T-helper 22 cell (primary cell): ENCODE measurements around the gene PRMT7.
"Not testable (repeated sequence)": the region's sequence is repeated elsewhere in the genome, so short reads cannot be mapped to it uniquely, and the experiment has no call there.

Experiments used
- DNase-seq: peaks from one replicate; pipeline ENCODE4 v3.0.0-alpha.2; 2020; ENCODE audit warnings: low read depth

The PRMT7 gene

GRCh38 chr16:68283801-68284598 lies 26.8 kb upstream of the PRMT7 start:
- DNase-seq = no peak

GRCh38 chr16:68284847-68285246 lies 26.0 kb upstream of the PRMT7 start:
- no peak for DNase-seq

DNA sequence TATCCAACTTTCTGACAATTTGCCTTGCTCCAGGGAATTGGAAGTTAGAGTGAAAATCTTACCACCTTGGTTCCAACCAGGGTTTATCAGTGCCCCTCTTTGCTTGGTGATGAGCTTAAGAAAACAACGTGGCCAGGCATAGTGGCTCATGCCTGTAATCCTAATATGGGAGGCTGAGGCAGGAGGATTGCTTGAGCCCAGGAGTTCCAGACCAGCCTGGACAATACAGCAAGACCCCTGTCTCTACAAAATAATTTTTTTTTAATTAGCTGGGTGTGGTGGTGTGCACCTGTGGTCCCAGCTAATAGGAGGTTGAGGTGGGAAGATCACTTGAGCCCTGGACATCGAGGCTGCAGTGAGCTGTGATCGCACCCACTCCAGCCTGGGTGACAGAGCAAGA lies 25.1 kb upstream of the PRMT7 start:
- DNase-seq = no peak

GRCh38 chr16:68286153-68287074 lies 24.4 kb upstream of the PRMT7 start:
- DNase-seq = no peak

DNA sequence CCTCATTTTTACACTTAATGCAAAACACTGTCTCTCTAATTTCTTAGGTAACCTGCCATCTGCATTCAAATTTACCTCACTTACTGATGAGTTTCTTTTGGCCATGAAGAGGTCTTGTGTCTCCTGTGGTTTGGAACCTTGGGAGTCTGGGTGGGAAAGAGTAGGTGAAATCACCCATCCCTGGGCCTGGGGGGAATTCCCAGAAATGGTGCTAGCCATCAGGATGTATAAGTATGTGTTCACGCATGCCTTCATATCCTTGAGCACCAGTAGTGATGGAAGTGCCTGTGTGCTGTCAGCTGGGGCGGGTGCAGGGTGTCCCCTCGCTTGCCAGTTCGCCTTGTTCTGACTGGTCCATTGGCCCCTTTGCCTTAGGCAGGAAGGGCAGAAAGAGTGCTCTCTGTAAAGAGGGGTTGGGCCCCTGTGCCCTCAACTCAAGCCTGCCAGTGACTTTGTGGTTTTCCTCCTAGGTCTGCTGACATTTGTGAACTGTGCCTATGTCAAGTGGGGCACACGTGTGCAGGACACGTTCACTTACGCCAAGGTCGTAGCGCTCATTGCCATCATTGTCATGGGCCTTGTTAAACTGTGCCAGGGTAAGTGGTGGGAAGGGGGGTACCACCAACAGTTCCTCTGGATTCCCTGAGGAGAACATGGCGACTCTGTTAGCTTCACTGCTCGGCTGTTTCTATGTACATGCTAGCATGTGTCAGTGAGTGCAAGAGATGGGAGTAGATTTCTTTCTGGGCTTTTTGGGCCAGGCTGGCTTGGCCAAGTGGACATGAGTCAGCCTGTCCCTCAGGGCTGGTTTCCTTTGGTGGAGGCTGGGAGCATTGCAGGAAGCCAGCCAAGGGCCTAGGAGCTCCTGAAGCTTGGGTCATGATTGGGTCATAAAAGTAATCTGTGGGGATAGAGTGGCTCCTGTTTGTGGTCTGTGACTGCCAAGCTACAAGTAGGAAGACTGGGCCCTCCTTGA lies 23.3 kb upstream of the PRMT7 start:
- peak; percentile 35 for DNase-seq

DNA sequence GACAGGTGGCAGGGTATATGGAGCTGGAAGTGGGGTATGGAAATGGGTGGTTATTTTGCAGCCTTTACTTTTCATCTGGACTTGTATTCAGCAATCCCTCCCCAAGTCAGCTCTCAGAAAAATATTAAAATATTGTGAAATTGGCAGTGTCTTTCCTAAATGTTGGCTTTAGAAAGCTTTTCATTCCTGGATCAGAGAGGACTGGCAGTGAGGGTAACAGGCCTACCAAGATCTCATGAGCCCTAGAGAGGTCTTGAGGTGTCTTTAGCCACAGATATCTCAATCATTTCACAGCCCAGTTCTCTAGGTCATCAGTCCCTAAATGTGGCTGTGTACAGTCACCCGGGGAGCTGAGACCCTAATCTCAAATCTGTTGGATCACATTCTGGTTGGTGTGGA lies 22.6 kb upstream of the PRMT7 start:
- no peak for DNase-seq

- not testable (repeated sequence) for DNase-seq
These were observed 22.0 kb upstream of the PRMT7 start for GRCh38 chr16:68288796-68289195.

DNA sequence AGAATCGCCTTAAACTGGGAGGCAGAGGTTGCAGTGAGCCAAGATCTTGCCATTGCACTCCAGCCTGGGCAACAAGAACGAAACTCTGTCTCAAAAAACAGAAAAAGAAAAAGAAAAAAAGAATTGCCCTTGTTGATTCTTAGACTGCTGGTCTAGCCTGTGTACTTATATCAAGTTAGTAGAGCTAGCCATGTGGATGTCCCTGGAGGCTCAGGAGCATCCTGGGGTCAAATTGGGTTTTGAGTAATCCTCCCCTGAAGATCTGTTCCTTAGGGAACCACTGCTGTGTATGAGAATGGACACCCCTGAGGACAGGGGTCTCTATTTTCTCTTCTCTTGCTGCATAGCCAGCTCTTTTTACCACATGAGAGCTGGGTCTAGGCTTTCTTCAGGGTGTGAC lies 21.6 kb upstream of the PRMT7 start:
- no peak for DNase-seq

- DNase-seq = peak; percentile 36
These were observed 21.0 kb upstream of the PRMT7 start for GRCh38 chr16:68289621-68290329.

- no peak for DNase-seq
These were observed 20.4 kb upstream of the PRMT7 start for GRCh38 chr16:68290450-68290849.

DNA sequence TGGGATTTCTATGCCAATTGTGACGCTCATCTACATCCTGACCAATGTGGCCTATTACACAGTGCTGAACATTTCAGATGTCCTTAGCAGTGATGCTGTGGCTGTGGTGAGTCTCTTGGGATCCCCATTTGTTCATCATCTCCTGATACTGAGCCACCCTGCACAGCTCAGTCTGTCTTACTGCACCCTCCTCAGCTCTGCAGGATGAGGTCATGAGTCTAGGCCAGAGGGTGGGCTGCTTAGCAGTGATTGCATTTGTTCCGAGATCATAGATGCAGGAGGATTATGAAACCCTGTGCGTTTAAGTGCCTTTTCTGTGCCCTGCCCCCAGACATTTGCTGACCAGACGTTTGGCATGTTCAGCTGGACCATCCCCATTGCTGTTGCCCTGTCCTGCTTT lies 19.6 kb upstream of the PRMT7 start:
- no peak for DNase-seq

DNA sequence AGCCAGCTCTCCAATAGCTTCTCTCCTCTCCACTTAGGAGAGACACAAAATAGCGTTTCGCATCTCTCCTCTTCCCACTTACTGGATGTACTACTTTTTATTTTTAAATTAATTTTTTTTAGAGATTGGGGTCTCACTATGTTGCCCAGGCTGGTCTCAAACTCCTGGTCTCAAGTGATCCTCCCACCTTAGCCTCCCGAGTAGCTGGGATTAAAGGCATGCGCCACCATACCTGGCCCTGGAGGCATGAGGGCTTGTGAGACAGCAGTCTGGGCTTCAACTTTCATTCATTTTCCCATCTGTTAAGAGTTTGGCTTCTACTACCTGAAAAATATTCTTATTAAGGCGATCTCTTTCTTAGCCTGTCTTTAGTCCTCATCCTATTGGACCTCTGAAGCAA lies 18.4 kb upstream of the PRMT7 start:
- no peak for DNase-seq

DNA sequence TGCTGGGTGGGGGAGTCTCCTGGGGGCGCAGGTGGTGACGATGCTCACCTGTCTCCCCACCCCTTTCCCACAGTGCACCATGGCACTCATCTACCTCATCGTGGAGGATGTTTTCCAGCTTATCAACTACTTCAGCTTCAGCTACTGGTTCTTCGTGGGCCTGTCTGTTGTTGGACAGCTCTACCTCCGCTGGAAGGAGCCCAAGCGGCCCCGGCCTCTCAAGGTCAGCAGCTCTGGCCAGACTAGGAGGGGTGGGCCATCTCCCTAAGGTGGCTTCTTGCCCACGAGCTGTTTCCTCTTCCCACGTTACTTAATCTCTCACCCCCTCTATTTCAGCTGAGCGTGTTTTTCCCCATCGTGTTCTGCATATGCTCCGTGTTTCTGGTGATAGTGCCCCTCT lies 14.5 kb upstream of the PRMT7 start:
- no peak for DNase-seq

GRCh38 chr16:68296693-68297092 lies 14.1 kb upstream of the PRMT7 start:
- DNase-seq = no peak

DNA sequence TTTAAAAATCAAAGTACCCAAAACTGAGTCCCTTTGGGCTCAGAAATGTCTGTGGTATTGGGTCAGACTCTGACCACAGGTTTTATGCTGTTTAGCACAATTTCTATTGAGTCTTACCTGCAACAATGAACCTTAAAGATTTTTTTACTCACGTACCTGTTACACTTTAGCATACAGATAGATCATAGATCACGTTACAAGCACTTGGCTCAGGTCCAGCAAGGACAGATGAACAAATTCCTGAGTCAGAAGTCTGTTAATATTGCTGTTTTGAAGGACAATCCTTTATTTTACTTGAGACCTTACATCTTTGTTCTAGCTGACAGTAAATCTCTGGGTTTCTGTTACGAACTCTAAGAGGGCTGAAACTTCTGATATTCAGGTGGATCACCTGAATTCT lies 12.9 kb upstream of the PRMT7 start:
- no peak for DNase-seq

DNA sequence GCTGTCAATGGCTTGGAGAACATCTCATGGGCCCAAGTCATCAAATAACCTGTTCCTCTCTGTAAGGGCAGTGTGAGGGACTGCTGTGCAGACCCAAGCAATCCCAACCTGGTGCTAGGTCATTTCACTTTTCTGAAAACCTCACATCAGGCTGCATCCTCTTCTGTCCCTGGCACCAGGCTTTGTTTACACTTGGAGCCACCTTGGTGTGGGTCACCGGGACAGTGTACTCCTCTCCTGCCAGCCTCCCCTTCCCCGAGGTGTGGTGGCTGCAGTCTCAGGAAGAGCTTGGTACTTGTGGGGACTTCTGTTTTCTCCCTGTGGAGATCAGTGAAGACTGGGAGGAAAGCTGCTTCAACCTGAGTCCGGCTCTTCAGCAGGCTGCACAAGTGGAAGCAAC lies 12.5 kb upstream of the PRMT7 start:
- no peak for DNase-seq

DNA sequence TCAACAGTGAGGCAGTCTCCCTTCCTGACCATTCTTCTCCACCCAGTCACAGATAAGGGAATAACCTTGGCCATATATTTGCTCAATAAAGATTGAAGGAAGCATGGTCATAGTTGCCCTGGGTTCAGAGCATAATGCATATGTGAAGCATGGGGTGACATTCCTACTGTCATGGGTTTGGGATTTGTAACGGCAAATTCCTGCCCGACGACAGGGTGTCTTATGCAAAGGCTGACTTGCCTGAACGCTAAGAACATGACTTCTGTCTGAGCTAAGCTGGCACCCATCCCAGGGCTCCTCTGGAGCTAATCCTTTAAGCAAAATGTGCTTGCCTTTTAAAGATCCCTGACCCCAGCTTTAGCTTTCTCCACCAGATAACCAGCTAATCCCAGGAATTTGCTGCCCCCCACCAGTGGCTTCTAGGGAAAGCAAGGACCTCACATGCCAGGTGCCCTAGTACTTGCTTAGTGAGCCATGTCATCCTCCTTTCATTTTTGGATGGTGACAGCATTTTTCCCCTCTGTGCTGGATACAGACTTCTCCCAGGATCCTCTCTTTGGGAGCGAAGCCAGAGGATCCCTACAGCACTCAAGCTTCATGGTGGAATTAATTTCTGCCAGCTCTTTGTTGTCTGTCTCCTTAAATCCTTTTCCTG lies 11.8 kb upstream of the PRMT7 start:
- DNase-seq = no peak

- no peak for DNase-seq
These were observed 11.0 kb upstream of the PRMT7 start for GRCh38 chr16:68299571-68300453.

DNA sequence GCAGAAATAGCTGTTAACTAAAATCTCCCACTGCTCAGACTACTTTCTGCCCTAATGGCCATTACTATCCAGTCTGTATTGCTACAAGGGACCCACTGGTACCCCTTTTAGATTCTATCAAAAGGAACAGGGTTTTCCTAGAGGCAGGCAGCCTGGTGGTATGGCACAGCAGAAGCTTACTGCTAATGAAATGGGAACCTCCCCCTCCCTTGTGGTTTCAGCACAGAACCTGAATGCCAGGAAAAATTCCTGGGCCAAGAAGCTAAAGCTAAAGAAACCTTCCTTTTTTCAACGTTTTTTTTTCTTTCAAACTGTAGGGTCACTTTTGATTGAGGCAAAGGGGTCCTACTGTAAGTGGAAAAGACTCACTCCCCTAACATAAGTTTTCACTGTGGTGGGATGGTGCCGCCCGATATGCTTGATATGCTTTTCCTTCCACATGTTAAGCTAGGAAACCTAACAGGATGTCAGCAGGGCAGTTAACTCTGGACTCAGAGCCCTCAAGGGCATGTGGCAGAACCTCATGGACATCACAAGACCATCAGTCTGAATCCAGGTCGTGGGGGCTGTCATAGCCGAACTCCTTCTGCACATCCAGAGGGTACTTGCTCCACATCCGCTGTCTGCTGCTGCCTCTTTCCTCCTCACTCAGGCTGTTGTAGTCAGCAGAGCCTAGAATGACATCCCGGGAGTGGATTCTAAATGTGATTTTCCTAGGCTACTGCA lies 9.9 kb upstream of the PRMT7 start:
- DNase-seq = no peak
